ENCODE results near the gene DDX25.

The DDX25 gene

GRCh38 chr11:125935618-125936199 lies 31.4 kb downstream of the DDX25 start:
- DNase-seq (ENCODE audit: low spot score): no peak

GRCh38 chr11:125938418-125938817 lies 34.1 kb downstream of the DDX25 start:
- no peak for DNase-seq (ENCODE audit: low spot score)

- DNase-seq (ENCODE audit: low spot score): no peak
These were observed 34.8 kb downstream of the DDX25 start for GRCh38 chr11:125939081-125939521.

- no peak for DNase-seq (ENCODE audit: low spot score)
These were observed 35.8 kb downstream of the DDX25 start for GRCh38 chr11:125940145-125940544.

GRCh38 chr11:125941267-125941618 lies 36.9 kb downstream of the DDX25 start:
- DNase-seq (ENCODE audit: low spot score): no peak

- peak; percentile 69 for DNase-seq (ENCODE audit: low spot score)
These were observed 37.6 kb downstream of the DDX25 start for GRCh38 chr11:125941619-125942611.

GRCh38 chr11:125942771-125943428 lies 38.6 kb downstream of the DDX25 start:
- DNase-seq (ENCODE audit: low spot score): no peak

GRCh38 chr11:125943661-125944349 lies 39.5 kb downstream of the DDX25 start:
- DNase-seq (ENCODE audit: low spot score): no peak

GRCh38 chr11:125944350-125945010 lies 40.2 kb downstream of the DDX25 start:
- no peak for DNase-seq (ENCODE audit: low spot score)

- no peak for DNase-seq (ENCODE audit: low spot score)
These were observed 40.9 kb downstream of the DDX25 start for GRCh38 chr11:125945011-125945796.

- no peak for DNase-seq (ENCODE audit: low spot score)
These were observed 41.7 kb downstream of the DDX25 start, which contains the start of gene VSIG10L2 for GRCh38 chr11:125945797-125946520. Gene VSIG10L2, plus strand, starts transcription at chr11:125946044. Its CDS starts 12 bp downstream, at chr11:125946056.

- no peak for DNase-seq (ENCODE audit: low spot score)
These were observed 42.6 kb downstream of the DDX25 start for GRCh38 chr11:125946712-125947418.

- DNase-seq (ENCODE audit: low spot score): no peak
These were observed 43.3 kb downstream of the DDX25 start for GRCh38 chr11:125947419-125948277.

GRCh38 chr11:125948278-125949051 lies 44.2 kb downstream of the DDX25 start:
- DNase-seq (ENCODE audit: low spot score): no peak

GRCh38 chr11:125949271-125950177 lies 45.2 kb downstream of the DDX25 start:
- DNase-seq (ENCODE audit: low spot score): no peak

- DNase-seq (ENCODE audit: low spot score): no peak
These were observed 45.8 kb downstream of the DDX25 start for GRCh38 chr11:125950178-125950490.
